Measurements from ENCODE around the gene CSNK2A1. TPM values are rescaled to one million over a fixed set of nuclear protein-coding genes. Genes with fewer than 3 reads are reported as not detected.

CSNK2A1 gene
- total RNA-seq, 1 donor from 2014 or later: 122 TPM

GRCh38 chr20:475463-476357 is 67.9 kb downstream of the CSNK2A1 start:
- Histone ChIP-seq H3K4me1 (peaks cover 5% of the 10 kb centered on the region), H3K36me3 (peaks cover 13% of the 10 kb centered on the region), H3K9me3 (replicated peaks) (no peaks in the 10 kb centered on the region), H3K27me3 (ENCODE audit: low read depth) (no peaks in the 10 kb centered on the region), H3K4me3 (no peak overlapping the region), H3K27ac (replicated peaks) (no peak overlapping the region)
- intact Hi-C loops (cut with micrococcal nuclease): loop anchor here (5.0 kb wide), 1 partner anchor 118 kb away; no protein-coding TSS in a partner anchor
- DNase-seq: no peak
- TF ChIP-seq CTCF (IDR thresholded peaks at IDR 0.05; ENCODE audit: borderline replicate concordance): no peak

GRCh38 chr20:474581-474980 is 69.0 kb downstream of the CSNK2A1 start:
- H3K27me3 ChIP-seq (ENCODE audit: low read depth): no peaks in the 10 kb centered on the region
- no peak overlapping the region for H3K4me3 ChIP-seq
- no peak overlapping the region for H3K27ac ChIP-seq (replicated peaks)
- no peak for TF ChIP-seq CTCF (IDR thresholded peaks at IDR 0.05; ENCODE audit: borderline replicate concordance)
- H3K9me3 ChIP-seq (replicated peaks): peaks cover 4% of the 10 kb centered on the region
- intact Hi-C loops (cut with micrococcal nuclease): no loop called here
- peaks cover 13% of the 10 kb centered on the region for H3K36me3 ChIP-seq
- DNase-seq: no peak
- H3K4me1 ChIP-seq: peaks cover 5% of the 10 kb centered on the region

- Histone ChIP-seq H3K9me3 (replicated peaks) (peaks cover 4% of the 10 kb centered on the region), H3K27ac (replicated peaks) (no peak overlapping the region), H3K4me3 (no peak overlapping the region), H3K4me1 (no peaks in the 10 kb centered on the region), H3K36me3 (peaks cover 10% of the 10 kb centered on the region), H3K27me3 (ENCODE audit: low read depth) (peaks cover 7% of the 10 kb centered on the region)
- TF ChIP-seq CTCF (IDR thresholded peaks at IDR 0.05; ENCODE audit: borderline replicate concordance): no peak
- DNase-seq: no peak
- intact Hi-C loops (cut with micrococcal nuclease): no loop called here
These were observed 70.7 kb downstream of the CSNK2A1 start for GRCh38 chr20:472889-473292.

GRCh38 chr20:472137-472846 is 71.3 kb downstream of the CSNK2A1 start:
- H3K4me3 ChIP-seq: no peak overlapping the region
- H3K36me3 ChIP-seq: peaks cover 5% of the 10 kb centered on the region
- H3K4me1 ChIP-seq: no peaks in the 10 kb centered on the region
- TF ChIP-seq CTCF (IDR thresholded peaks at IDR 0.05; ENCODE audit: borderline replicate concordance): no peak
- no peak for DNase-seq
- H3K9me3 ChIP-seq (replicated peaks): peaks cover 4% of the 10 kb centered on the region
- intact Hi-C loops (cut with micrococcal nuclease): no loop called here
- peaks cover 10% of the 10 kb centered on the region for H3K27me3 ChIP-seq (ENCODE audit: low read depth)
- H3K27ac ChIP-seq (replicated peaks): no peak overlapping the region

- Histone ChIP-seq H3K9me3 (replicated peaks) (peaks cover 4% of the 10 kb centered on the region), H3K4me3 (no peak overlapping the region), H3K4me1 (no peaks in the 10 kb centered on the region), H3K27ac (replicated peaks) (no peak overlapping the region), H3K36me3 (peaks cover 5% of the 10 kb centered on the region), H3K27me3 (ENCODE audit: low read depth) (peaks cover 10% of the 10 kb centered on the region)
- DNase-seq: no peak
- intact Hi-C loops (cut with micrococcal nuclease): no loop called here
- TF ChIP-seq CTCF (IDR thresholded peaks at IDR 0.05; ENCODE audit: borderline replicate concordance): no peak
These were observed 73.7 kb downstream of the CSNK2A1 start for GRCh38 chr20:469746-470490.
